HG03378 (cell line): ENCODE data around the gene TBX20.
"Not testable (repeated sequence)": the region's sequence is repeated elsewhere in the genome, so short reads cannot be mapped to it uniquely, and the experiment has no call there.

Source experiments
- ATAC-seq: cut with Tn5 transposase; IDR thresholded peaks from one replicate; pipeline ENCODE4 v1.9.1; 2021; ENCODE audit warnings: mild to moderate bottlenecking, moderate library complexity; ENCODE audit not compliant: unreplicated experiment

Gene TBX20

DNA sequence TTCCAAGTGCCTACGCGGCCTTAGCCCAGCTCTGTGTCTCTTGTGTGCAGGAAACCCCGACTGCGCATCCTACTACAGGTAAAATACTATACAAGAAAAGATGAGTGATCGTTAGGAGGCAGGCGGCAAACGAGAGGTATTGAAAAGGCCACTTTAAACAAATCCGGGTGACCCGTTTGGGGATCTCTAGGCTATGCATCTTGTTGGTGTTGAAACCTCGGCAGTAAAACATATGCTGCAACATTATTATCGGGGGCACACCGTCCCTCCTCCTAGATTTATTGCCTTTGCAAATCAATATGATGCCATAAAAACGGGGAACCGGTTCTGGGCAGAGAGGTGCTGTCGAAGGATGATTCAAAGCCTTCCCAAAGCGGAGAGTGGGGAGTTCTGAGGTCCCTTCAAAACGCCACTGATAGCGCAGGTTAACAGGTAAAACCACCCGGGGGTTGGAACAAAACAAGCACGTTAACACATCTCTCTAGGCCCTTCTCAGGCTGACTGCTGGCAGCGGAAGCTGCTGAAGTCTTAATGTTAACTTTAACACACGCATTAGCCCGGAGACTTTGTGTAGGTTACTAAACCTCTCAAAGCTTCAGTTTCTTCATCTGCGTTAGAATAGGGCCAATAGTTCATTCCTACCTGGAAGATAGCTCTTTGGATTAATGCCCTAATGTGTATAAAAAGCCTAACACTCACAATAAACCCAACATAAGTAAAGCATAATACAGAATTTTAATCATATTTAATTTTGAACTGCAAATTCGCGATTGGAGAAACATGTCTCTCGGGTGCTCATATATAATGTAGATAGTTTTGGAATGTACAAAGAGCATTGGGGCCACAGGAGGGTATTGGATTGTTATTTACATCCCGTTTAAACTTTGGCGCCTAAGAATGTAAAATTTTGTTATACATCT lies 2.6 kb upstream of the TBX20 start:
- ATAC-seq: no peak

- no peak for ATAC-seq
Measured at GRCh38 chr7:35255443-35256255, 1.7 kb upstream of the TBX20 start.

GRCh38 chr7:35254496-35255442 lies 869 bp upstream of the TBX20 start:
- ATAC-seq: no peak

DNA sequence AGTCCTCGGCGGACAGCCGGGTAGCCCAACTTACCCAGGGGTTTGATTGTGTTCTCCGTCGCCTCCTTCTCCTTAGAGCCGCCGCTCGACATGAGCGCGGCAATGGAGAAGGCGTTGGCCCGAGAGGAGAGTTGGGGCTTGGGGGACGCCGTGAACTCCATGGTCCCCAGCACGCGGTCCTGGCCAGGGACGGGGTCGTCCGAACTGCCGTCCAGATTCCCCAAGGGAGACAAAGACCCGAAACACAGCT lies 515 bp downstream of the TBX20 start:
- ATAC-seq: no peak

DNA sequence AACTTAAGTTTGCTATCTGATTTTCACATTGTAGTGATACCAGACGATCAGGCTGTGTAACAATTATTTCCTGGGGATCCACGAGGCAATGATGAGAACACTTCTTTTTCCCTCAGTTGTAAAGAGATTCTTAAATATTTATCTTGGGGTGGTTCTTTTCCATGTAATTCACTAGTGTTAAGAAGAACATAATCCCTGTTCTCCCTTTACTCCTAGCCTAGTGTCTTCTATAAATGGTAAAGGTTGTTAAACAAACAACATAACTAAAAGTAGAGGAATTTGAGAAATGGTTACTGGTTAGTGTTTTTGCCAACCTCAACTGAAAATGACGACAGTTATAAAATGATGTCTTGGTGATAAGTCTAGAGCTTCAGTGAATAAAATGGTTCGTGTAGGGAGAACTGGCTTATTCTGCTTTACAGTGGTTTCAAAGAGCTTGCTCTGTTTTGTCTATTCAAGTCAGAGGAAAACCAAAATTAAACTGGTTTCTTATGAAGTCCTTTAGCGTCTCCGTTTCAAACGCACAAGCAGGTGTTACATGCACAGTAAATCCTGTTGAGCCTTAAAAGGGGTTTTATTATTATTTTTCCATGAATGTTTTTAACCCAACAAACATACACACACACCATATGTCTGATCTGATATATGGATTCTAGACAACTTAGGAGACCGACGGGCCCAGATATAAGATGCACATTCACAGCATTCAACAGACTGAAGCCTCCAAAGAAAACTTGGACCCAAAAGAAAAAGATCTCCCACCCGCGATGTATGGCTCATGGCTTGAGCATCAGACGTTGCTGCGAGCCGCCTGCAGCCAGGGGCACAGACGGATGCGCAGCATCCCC lies 1.1 kb downstream of the TBX20 start:
- ATAC-seq: no peak

- ATAC-seq: no peak
Measured at GRCh38 chr7:35251606-35252310, 2.1 kb downstream of the TBX20 start.

- ATAC-seq: no peak
Measured at GRCh38 chr7:35250941-35251340, 3.0 kb downstream of the TBX20 start.

GRCh38 chr7:35250452-35250851 lies 3.4 kb downstream of the TBX20 start:
- ATAC-seq: no peak

- ATAC-seq: no peak
Measured at GRCh38 chr7:35249537-35249907, 4.4 kb downstream of the TBX20 start.

DNA sequence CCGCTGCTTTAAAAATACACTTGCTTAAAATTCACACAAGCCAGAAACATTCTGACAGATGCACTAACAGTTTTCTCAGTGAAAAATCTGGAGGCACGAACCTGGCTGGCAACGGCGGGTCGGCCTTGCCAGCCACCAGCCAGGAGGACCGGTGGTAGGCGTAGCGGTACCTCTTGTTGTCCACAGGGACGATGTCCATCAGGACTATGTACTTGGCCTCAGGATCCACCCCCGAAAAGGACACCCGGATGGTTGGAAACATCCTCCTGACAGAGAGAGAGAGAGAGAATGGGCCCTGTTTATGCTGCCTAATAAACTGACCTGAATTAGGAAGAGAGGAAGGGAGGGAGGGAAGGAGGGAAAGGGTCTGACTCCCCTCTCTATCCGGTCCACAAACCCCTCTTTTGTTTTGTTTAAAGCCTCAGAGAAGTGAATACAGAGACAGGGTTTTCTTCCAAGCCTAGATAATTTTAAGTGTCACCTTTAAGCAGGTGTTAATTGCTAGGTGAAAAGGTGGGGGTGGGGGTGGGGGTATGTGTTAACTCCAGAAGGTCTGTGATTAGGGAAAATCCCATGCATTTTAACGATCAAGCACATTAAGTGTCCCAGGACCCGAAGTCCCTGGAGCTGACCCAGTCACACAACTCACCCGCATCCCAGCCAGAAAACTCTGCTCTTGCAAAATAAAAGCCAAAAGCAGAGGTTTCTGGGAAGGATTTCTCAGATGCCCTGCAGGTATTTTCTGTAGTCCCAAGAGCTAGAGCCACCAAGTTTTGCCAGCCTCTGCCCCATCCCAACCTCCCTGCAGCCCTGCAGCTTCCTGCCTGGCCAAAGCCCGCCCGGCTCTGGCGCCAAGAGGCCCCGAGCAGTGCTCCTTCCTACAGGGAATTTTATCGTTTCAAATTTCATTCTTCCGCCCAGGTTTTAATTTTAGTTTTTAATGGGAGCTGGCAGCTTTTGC lies 5.0 kb downstream of the TBX20 start:
- ATAC-seq: no peak

DNA sequence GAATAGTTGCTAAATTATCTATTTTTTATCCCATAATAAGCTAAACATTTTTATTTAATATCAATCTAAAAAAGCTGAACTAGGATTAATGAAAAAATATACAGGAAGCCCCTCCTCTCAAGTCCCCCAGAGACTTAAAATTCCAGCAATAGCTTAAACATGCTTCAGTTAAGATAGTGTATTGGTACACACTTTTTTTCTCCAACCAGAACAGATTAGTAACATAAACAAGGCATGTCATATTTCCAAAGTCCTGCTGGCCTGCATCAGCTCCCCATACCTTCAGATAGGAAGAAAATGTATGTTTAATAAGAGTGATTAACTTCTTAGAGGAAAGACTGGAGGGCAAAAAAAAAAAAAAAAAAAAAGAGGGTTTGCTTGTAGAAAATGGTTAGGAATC lies 7.1 kb downstream of the TBX20 start:
- no peak for ATAC-seq

GRCh38 chr7:35241884-35242283 lies 12.0 kb downstream of the TBX20 start:
- no peak for ATAC-seq

DNA sequence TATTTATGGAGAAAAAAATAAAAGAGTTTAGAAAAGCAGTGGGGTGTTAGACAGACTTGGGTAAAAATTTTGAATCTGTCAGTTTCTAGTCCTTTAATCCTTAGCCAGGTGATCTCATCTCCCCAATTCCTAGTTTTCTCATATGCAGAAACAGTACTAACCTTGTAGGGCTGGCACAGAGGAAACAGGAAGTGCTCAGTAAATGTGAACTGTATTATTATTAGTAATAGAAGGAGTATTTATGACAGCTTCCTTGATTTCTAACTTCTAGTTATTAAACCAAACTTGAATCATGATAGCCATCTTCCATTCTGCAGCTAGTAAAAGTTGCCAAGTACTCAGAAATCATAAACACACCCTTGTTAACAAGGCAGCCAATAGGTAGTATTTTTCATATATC lies 12.5 kb downstream of the TBX20 start:
- ATAC-seq: no peak

GRCh38 chr7:35241008-35241407 lies 12.9 kb downstream of the TBX20 start:
- ATAC-seq: not testable (repeated sequence)

DNA sequence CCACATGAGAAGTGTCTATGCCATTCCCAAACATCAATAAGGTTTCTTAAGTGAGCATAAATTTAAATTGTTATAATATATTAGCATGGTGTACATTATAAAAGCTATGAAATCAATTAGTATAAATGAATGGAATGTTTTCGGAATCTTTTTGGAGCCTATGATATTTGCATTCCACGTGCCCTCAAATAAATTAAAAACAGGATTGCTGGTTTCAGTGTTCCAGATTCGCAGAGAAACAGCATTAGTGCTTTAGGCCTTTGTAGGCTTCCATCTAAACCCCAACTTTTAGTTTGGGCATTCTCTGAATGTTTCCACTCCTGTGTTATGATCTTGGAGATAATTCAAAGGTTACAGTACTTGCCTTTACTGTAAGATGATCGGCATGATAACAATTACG lies 15.4 kb downstream of the TBX20 start:
- not testable (repeated sequence) for ATAC-seq

DNA sequence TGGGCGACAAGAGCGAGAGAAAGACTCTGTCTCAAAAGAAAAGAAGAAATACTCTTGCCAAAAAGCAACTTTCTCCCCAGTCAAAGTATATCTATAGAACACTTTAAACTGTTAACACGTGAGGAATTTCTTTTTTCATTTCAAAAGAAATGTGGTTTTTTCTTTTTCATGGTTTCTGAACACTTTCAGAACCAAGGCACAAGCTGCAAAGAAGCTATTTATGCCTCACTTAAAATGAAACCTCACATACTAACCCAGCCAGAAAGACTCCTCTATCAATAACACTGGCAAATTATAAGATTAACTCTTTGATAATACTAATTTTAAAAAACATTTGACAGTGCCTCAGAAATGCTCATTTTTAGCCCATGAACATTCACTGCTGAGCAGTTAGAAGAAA lies 20.9 kb downstream of the TBX20 start:
- no peak for ATAC-seq

- ATAC-seq: not testable (repeated sequence)
Measured at GRCh38 chr7:35231221-35231620, 22.7 kb downstream of the TBX20 start.

- not testable (repeated sequence) for ATAC-seq
Measured at GRCh38 chr7:35229116-35229780, 24.7 kb downstream of the TBX20 start.
